ENCODE data around the gene EPHX1.

DNA sequence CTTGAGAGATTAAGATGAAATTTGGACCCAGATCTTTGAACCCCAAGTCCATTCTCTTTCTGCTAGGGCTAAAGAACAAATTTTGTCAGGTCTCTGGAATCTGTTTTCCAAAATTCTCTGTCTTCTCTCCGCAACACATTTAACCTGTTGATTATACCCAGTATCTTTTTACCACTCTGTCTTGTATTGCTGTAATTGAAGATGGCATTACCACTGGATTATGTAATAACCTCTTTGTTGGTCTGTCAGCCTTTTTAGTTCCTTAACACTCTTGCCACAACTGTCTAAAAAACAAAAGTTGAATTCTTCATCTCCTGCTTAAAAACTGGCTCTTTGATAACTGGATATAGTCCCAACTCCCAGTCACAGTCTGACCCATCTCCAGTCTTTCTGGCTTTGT is 29.3 kb upstream of the EPHX1 start:
- TF ChIP-seq, protein P1, sequence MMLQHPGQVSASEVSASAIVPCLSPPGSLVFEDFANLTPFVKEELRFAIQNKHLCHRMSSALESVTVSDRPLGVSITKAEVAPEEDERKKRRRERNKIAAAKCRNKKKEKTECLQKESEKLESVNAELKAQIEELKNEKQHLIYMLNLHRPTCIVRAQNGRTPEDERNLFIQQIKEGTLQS (IDR thresholded peaks at IDR 0.05; ENCODE audit: borderline replicate concordance, extremely low read depth, low read depth, low read length): no peak
- TF ChIP-seq, protein P2, sequence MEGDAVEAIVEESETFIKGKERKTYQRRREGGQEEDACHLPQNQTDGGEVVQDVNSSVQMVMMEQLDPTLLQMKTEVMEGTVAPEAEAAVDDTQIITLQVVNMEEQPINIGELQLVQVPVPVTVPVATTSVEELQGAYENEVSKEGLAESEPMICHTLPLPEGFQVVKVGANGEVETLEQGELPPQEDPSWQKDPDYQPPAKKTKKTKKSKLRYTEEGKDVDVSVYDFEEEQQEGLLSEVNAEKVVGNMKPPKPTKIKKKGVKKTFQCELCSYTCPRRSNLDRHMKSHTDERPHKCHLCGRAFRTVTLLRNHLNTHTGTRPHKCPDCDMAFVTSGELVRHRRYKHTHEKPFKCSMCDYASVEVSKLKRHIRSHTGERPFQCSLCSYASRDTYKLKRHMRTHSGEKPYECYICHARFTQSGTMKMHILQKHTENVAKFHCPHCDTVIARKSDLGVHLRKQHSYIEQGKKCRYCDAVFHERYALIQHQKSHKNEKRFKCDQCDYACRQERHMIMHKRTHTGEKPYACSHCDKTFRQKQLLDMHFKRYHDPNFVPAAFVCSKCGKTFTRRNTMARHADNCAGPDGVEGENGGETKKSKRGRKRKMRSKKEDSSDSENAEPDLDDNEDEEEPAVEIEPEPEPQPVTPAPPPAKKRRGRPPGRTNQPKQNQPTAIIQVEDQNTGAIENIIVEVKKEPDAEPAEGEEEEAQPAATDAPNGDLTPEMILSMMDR (IDR thresholded peaks at IDR 0.05 in 2 of 3, conservative IDR thresholded peaks at IDR 0.05 in 1 of 3; ENCODE audit: control insufficient read depth in 2 of 3, extremely low read depth in 1 of 3, insufficient read depth in 1 of 3, low read depth in 3 of 3, low read length in 3 of 3): no peak
- TF ChIP-seq NFYB (IDR thresholded peaks at IDR 0.05; ENCODE audit: insufficient read depth, low read depth, low read length): no peak
- TF ChIP-seq, protein P3, sequence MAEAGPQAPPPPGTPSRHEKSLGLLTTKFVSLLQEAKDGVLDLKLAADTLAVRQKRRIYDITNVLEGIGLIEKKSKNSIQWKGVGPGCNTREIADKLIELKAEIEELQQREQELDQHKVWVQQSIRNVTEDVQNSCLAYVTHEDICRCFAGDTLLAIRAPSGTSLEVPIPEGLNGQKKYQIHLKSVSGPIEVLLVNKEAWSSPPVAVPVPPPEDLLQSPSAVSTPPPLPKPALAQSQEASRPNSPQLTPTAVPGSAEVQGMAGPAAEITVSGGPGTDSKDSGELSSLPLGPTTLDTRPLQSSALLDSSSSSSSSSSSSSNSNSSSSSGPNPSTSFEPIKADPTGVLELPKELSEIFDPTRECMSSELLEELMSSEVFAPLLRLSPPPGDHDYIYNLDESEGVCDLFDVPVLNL (IDR thresholded peaks at IDR 0.05; ENCODE audit: low read depth, low read length): no peak
- no peak for TF ChIP-seq RFX5 (IDR thresholded peaks at IDR 0.05; ENCODE audit: low read depth, low read length)
